ENCODE measurements around the gene GANC. TPM values are rescaled to one million over a fixed set of nuclear protein-coding genes. Genes with fewer than 3 reads are reported as not detected.

Gene GANC
- total RNA-seq, 2 experiments from 2014 or later = 28.3 to 32.1 TPM

GRCh38 chr15:42356851-42357250 is 83.8 kb downstream of the GANC start:
- Mint-ChIP-seq H3K4me3 (no peak overlapping the region), H3K9me3 (no peaks in the 10 kb centered on the region), H3K27me3 (no peaks in the 10 kb centered on the region), H3K4me1 (no peaks in the 10 kb centered on the region), H3K36me3 (ENCODE audit: low read depth) (peaks cover 13% of the 10 kb centered on the region), H3K27ac (no peak overlapping the region)
- no peak for DNase-seq
- ChIA-PET POLR2A (no interaction called here), CTCF (interaction anchor here (0.8 kb wide), 1 partner anchor 12 kb away, joined by 3 read pairs; no protein-coding TSS in a partner anchor)

GRCh38 chr15:42358141-42358540 is 85.1 kb downstream of the GANC start:
- Mint-ChIP-seq H3K4me1 (no peaks in the 10 kb centered on the region), H3K9me3 (no peaks in the 10 kb centered on the region), H3K27me3 (no peaks in the 10 kb centered on the region), H3K36me3 (ENCODE audit: low read depth) (peaks cover 7% of the 10 kb centered on the region), H3K4me3 (no peak overlapping the region), H3K27ac (no peak overlapping the region)
- POLR2A ChIA-PET = interaction anchor here (0.6 kb wide), 1 partner anchor 99 kb away, joined by 5 read pairs; no protein-coding TSS in a partner anchor
- CTCF ChIA-PET = interaction anchor here (1.2 kb wide), 1 partner anchor 10 kb away, joined by 3 read pairs; no protein-coding TSS in a partner anchor
- no peak for DNase-seq

GRCh38 chr15:42359249-42359648 is 86.2 kb downstream of the GANC start, which contains the start of gene CAPN3:
Gene CAPN3, plus strand, starts transcription at chr15:42359501. Its CDS starts 305 bp downstream, at chr15:42359806.
- Mint-ChIP-seq H3K4me3 (no peak within 1 kb of the TSS), H3K36me3 (ENCODE audit: low read depth) (peaks cover 3% of the 10 kb centered on the region), H3K9me3 (no peaks in the 10 kb centered on the region), H3K27me3 (no peaks in the 10 kb centered on the region), H3K4me1 (no peaks in the 10 kb centered on the region), H3K27ac (no peak within 1 kb of the TSS)
- ChIA-PET POLR2A (no interaction called here), CTCF (interaction anchor here (1.2 kb wide), 1 partner anchor 9 kb away, joined by 3 read pairs; no protein-coding TSS in a partner anchor)
- DNase-seq = no peak

GRCh38 chr15:42359985-42360384 is 87.0 kb downstream of the GANC start:
- no peak for DNase-seq
- Mint-ChIP-seq H3K9me3 (no peaks in the 10 kb centered on the region), H3K4me1 (no peaks in the 10 kb centered on the region), H3K4me3 (no peak overlapping the region), H3K27ac (no peak overlapping the region), H3K36me3 (ENCODE audit: low read depth) (no peaks in the 10 kb centered on the region), H3K27me3 (no peaks in the 10 kb centered on the region)
- POLR2A ChIA-PET = no interaction called here
- CTCF ChIA-PET = no interaction called here

GRCh38 chr15:42360535-42361112 is 87.6 kb downstream of the GANC start:
- POLR2A ChIA-PET = no interaction called here
- H3K27me3 Mint-ChIP-seq = no peaks in the 10 kb centered on the region
- CTCF ChIA-PET = no interaction called here
- no peaks in the 10 kb centered on the region for H3K36me3 Mint-ChIP-seq (ENCODE audit: low read depth)
- no peaks in the 10 kb centered on the region for H3K4me1 Mint-ChIP-seq
- no peak overlapping the region for H3K27ac Mint-ChIP-seq
- no peak overlapping the region for H3K4me3 Mint-ChIP-seq
- no peaks in the 10 kb centered on the region for H3K9me3 Mint-ChIP-seq
- no peak for DNase-seq

GRCh38 chr15:42363487-42363886 is 90.5 kb downstream of the GANC start:
- H3K27me3 Mint-ChIP-seq = no peaks in the 10 kb centered on the region
- ChIA-PET POLR2A (no interaction called here), CTCF (no interaction called here)
- H3K36me3 Mint-ChIP-seq (ENCODE audit: low read depth) = no peaks in the 10 kb centered on the region
- no peaks in the 10 kb centered on the region for H3K9me3 Mint-ChIP-seq
- H3K27ac Mint-ChIP-seq = no peak overlapping the region
- DNase-seq = no peak
- no peaks in the 10 kb centered on the region for H3K4me1 Mint-ChIP-seq
- no peak overlapping the region for H3K4me3 Mint-ChIP-seq

GRCh38 chr15:42363942-42364341 is 90.9 kb downstream of the GANC start:
- Mint-ChIP-seq H3K4me3 (no peak overlapping the region), H3K9me3 (no peaks in the 10 kb centered on the region), H3K27me3 (no peaks in the 10 kb centered on the region), H3K27ac (no peak overlapping the region), H3K4me1 (no peaks in the 10 kb centered on the region), H3K36me3 (ENCODE audit: low read depth) (no peaks in the 10 kb centered on the region)
- CTCF ChIA-PET = no interaction called here
- DNase-seq = no peak
- POLR2A ChIA-PET = no interaction called here

GRCh38 chr15:42364529-42364928 is 91.5 kb downstream of the GANC start:
- no peak for DNase-seq
- H3K9me3 Mint-ChIP-seq = no peaks in the 10 kb centered on the region
- no peak overlapping the region for H3K4me3 Mint-ChIP-seq
- H3K27me3 Mint-ChIP-seq = no peaks in the 10 kb centered on the region
- CTCF ChIA-PET = interaction anchor here (0.8 kb wide), 1 partner anchor 68 kb away, joined by 3 read pairs; no protein-coding TSS in a partner anchor
- H3K4me1 Mint-ChIP-seq = no peaks in the 10 kb centered on the region
- no peaks in the 10 kb centered on the region for H3K36me3 Mint-ChIP-seq (ENCODE audit: low read depth)
- H3K27ac Mint-ChIP-seq = no peak overlapping the region
- POLR2A ChIA-PET = no interaction called here

GRCh38 chr15:42365921-42366550 is 93.0 kb downstream of the GANC start:
- H3K36me3 Mint-ChIP-seq (ENCODE audit: low read depth) = no peaks in the 10 kb centered on the region
- no peaks in the 10 kb centered on the region for H3K9me3 Mint-ChIP-seq
- no peak for DNase-seq
- no peaks in the 10 kb centered on the region for H3K4me1 Mint-ChIP-seq
- POLR2A ChIA-PET = no interaction called here
- H3K27ac Mint-ChIP-seq = no peak overlapping the region
- CTCF ChIA-PET = interaction anchor here (0.6 to 0.9 kb wide), 2 partner anchors 19 to 26 kb away, joined by 3 to 4 read pairs; no protein-coding TSS in a partner anchor
- H3K27me3 Mint-ChIP-seq = no peaks in the 10 kb centered on the region
- no peak overlapping the region for H3K4me3 Mint-ChIP-seq

- CTCF ChIA-PET = no interaction called here
- DNase-seq = no peak
- Mint-ChIP-seq H3K4me1 (no peaks in the 10 kb centered on the region), H3K36me3 (ENCODE audit: low read depth) (no peaks in the 10 kb centered on the region), H3K27me3 (no peaks in the 10 kb centered on the region), H3K9me3 (no peaks in the 10 kb centered on the region), H3K4me3 (no peak overlapping the region), H3K27ac (no peak overlapping the region)
- POLR2A ChIA-PET = no interaction called here
These were observed 94.0 kb downstream of the GANC start for GRCh38 chr15:42367041-42367440.

GRCh38 chr15:42368096-42368495 is 95.1 kb downstream of the GANC start:
- H3K27ac Mint-ChIP-seq = no peak overlapping the region
- POLR2A ChIA-PET = no interaction called here
- no peaks in the 10 kb centered on the region for H3K36me3 Mint-ChIP-seq (ENCODE audit: low read depth)
- no peaks in the 10 kb centered on the region for H3K27me3 Mint-ChIP-seq
- DNase-seq = no peak
- no peak overlapping the region for H3K4me3 Mint-ChIP-seq
- CTCF ChIA-PET = interaction anchor here (1.0 to 1.1 kb wide), 2 partner anchors 9 to 11 kb away, joined by 3 read pairs; no protein-coding TSS in a partner anchor
- no peaks in the 10 kb centered on the region for H3K4me1 Mint-ChIP-seq
- H3K9me3 Mint-ChIP-seq = no peaks in the 10 kb centered on the region

- Mint-ChIP-seq H3K9me3 (no peaks in the 10 kb centered on the region), H3K36me3 (ENCODE audit: low read depth) (no peaks in the 10 kb centered on the region), H3K27ac (no peak overlapping the region), H3K4me1 (no peaks in the 10 kb centered on the region), H3K4me3 (no peak overlapping the region), H3K27me3 (no peaks in the 10 kb centered on the region)
- DNase-seq = peak; percentile 10
- ChIA-PET POLR2A (no interaction called here), CTCF (no interaction called here)
These were observed 98.1 kb downstream of the GANC start for GRCh38 chr15:42371096-42371495.

GRCh38 chr15:42373274-42373673 is 100.3 kb downstream of the GANC start:
- ChIA-PET POLR2A (no interaction called here), CTCF (no interaction called here)
- H3K27me3 Mint-ChIP-seq = no peaks in the 10 kb centered on the region
- H3K36me3 Mint-ChIP-seq (ENCODE audit: low read depth) = no peaks in the 10 kb centered on the region
- H3K27ac Mint-ChIP-seq = no peak overlapping the region
- H3K4me1 Mint-ChIP-seq = no peaks in the 10 kb centered on the region
- H3K4me3 Mint-ChIP-seq = no peak overlapping the region
- no peak for DNase-seq
- H3K9me3 Mint-ChIP-seq = no peaks in the 10 kb centered on the region

GRCh38 chr15:42373936-42374335 is 100.9 kb downstream of the GANC start:
- H3K27me3 Mint-ChIP-seq = no peaks in the 10 kb centered on the region
- no peak overlapping the region for H3K27ac Mint-ChIP-seq
- no peaks in the 10 kb centered on the region for H3K4me1 Mint-ChIP-seq
- POLR2A ChIA-PET = no interaction called here
- no peak overlapping the region for H3K4me3 Mint-ChIP-seq
- DNase-seq = no peak
- CTCF ChIA-PET = interaction anchor here (0.7 kb wide), 1 partner anchor 14 kb away, joined by 3 read pairs; no protein-coding TSS in a partner anchor
- H3K36me3 Mint-ChIP-seq (ENCODE audit: low read depth) = peaks cover 2% of the 10 kb centered on the region
- no peaks in the 10 kb centered on the region for H3K9me3 Mint-ChIP-seq
